HCT116 (cell line): ENCODE results near the gene APBA2. TPM values are rescaled to one million over a fixed set of nuclear protein-coding genes. Genes with fewer than 3 reads are reported as not detected.

Source experiments
- ATAC-seq: fragments of 200-7000 bp; cut with Tn5 transposase; 2 replicates; pipeline ENCODE4 v1.9.1; 2020; ENCODE audit warnings: mild to moderate bottlenecking, moderate library complexity
- BruUV-seq: library from RNA; stranded (reverse); fragments of 400-500 nt; replicated peaks from 2 replicates; lab custom pipeline; 2021; lab: Mats Ljungman, UMichigan
- CTCF ChIA-PET: fragments of 300-600 bp; sonication (Branson Sonifier 250); formaldehyde crosslinking; loops from one replicate; lab custom pipeline; 2021; ENCODE audit warnings: antibody characterized with exemption; lab: Charles Lee
- POLR2A ChIA-PET: fragments of 300-600, 350-600 bp; sonication (Branson Sonifier 250); formaldehyde crosslinking; loops from one replicate; lab custom pipeline; 2021; ENCODE audit warnings: antibody characterized with exemption; lab: Charles Lee
- RAD21 ChIA-PET, 2 experiments: fragments of 300-600 bp; sonication (Branson Sonifier 250); formaldehyde crosslinking; loops; one replicate each; lab custom pipeline; 2023; ENCODE audit warnings: low total read pairs in 2 of 2; ENCODE audit not compliant: uncharacterized antibody in 2 of 2, unreplicated experiment in 2 of 2, low non-redundant PET in 1 of 2; lab: Charles Lee
- DNase-seq: peaks from one replicate; pipeline ENCODE4 v3.0.0-alpha.2; 2010; ENCODE audit warnings: low read depth, low spot score
- H2AFZ ChIP-seq: fragments of 200-600 bp; shearing (Covaris generic), sonication (generic); 2 replicates; pipeline ENCODE4 v1.6.1; 2017; ENCODE audit warnings: low read depth, mixed run types, mixed read lengths, antibody characterized with exemption, low read length; ENCODE audit not compliant: poor library complexity, severe bottlenecking
- H3K27ac ChIP-seq: 2 replicates; pipeline ENCODE4 v1.5.1; 2012; ENCODE audit warnings: low read depth, low read length
- H3K27me3 ChIP-seq: fragments of 200-600 bp; sonication (generic); 2 replicates; pipeline ENCODE4 v1.6.1; 2016; ENCODE audit warnings: mixed run types, low read length, mixed read lengths; ENCODE audit not compliant: insufficient read depth
- H3K36me3 ChIP-seq, 2 experiments: fragments of 200-500 bp in 1 of 2; fragments of 200-600 bp in 1 of 2; sonication (Bioruptor generic) in 1 of 2; sonication (generic) in 1 of 2; 2 replicates each; pipeline versions ENCODE4 v1.5.1 to v1.6.1; 2014 to 2016; ENCODE audit warnings: low read length in 2 of 2, inconsistent platforms in 1 of 2, mixed read lengths in 1 of 2, mixed run types in 1 of 2; ENCODE audit not compliant: insufficient read depth in 2 of 2, control insufficient read depth in 1 of 2
- H3K4me1 ChIP-seq, 2 experiments: fragments of 200-600 bp in 1 of 2; sonication (generic) in 1 of 2; 2 replicates each; pipeline versions ENCODE4 v1.5.1 to v1.6.1; 2012 to 2017; ENCODE audit warnings: low read length in 2 of 2, inconsistent platforms in 1 of 2, mild to moderate bottlenecking in 1 of 2, mixed read lengths in 1 of 2, mixed run types in 1 of 2, moderate library complexity in 1 of 2; ENCODE audit not compliant: insufficient read depth in 2 of 2, control insufficient read depth in 1 of 2
- H3K4me2 ChIP-seq: fragments of 200-600 bp; sonication (generic); 2 replicates; pipeline ENCODE4 v1.6.1; 2017; ENCODE audit warnings: mixed run types, low read length, mixed read lengths
- H3K4me3 ChIP-seq, 2 experiments: fragments of 200-600 bp in 1 of 2; sonication (generic) in 1 of 2; replicated peaks in 1 of 2; 2 replicates each; pipeline ENCODE4 v1.5.1; 2011 to 2016; ENCODE audit warnings: low read length in 2 of 2, control low read depth in 1 of 2, low read depth in 1 of 2, mild to moderate bottlenecking in 1 of 2, mixed read lengths in 1 of 2, mixed run types in 1 of 2
- H3K79me2 ChIP-seq: fragments of 200-600 bp; sonication (generic); 2 replicates; pipeline ENCODE4 v1.6.1; 2017; ENCODE audit warnings: mild to moderate bottlenecking, mixed run types, low read length, moderate library complexity, mixed read lengths; ENCODE audit not compliant: insufficient read depth
- H3K9ac ChIP-seq: fragments of 200-600 bp; sonication (generic); 2 replicates; pipeline ENCODE4 v1.6.1; 2016; ENCODE audit warnings: low read length, mixed read lengths
- H3K9me2 ChIP-seq: fragments of 200-600 bp; sonication (generic), shearing (Covaris generic); 2 replicates; pipeline ENCODE4 v1.6.1; 2017; ENCODE audit warnings: mixed run types, mild to moderate bottlenecking, moderate library complexity; ENCODE audit not compliant: insufficient read depth
- H3K9me3 ChIP-seq, 2 experiments: fragments of 200-500 bp in 1 of 2; fragments of 200-600 bp in 1 of 2; sonication (Bioruptor generic) in 1 of 2; sonication (generic) in 1 of 2; 2 replicates each; pipeline ENCODE4 v1.6.1; 2014 to 2017; ENCODE audit warnings: low read length in 2 of 2, mixed read lengths in 2 of 2, inconsistent platforms in 1 of 2, low read depth in 1 of 2, mild to moderate bottlenecking in 1 of 2, mixed run types in 1 of 2, moderate library complexity in 1 of 2; ENCODE audit not compliant: control insufficient read depth in 1 of 2, insufficient read depth in 1 of 2
- H4K20me1 ChIP-seq: fragments of 200-600 bp; sonication (generic), shearing (Covaris generic); 2 replicates; pipeline ENCODE4 v1.6.1; 2017; ENCODE audit warnings: mixed run types, mild to moderate bottlenecking, moderate library complexity; ENCODE audit not compliant: insufficient read depth
- CEBPB ChIP-seq: IDR thresholded peaks from 2 replicates; pipeline ENCODE4 v1.6.1; 2012; ENCODE audit warnings: low read depth
- ELF1 ChIP-seq: IDR thresholded peaks from 2 replicates; pipeline ENCODE4 v1.6.1; 2012; ENCODE audit warnings: low read depth, borderline replicate concordance
- EZH2 ChIP-seq: fragments of 200-600 bp; sonication (generic); IDR thresholded peaks from 2 replicates; pipeline ENCODE4 v1.6.1; 2017; ENCODE audit warnings: antibody characterized with exemption, mixed run types
- FOSL1 ChIP-seq: IDR thresholded peaks from 2 replicates; pipeline ENCODE4 v1.6.1; 2012; ENCODE audit warnings: low read depth
- POLR2A ChIP-seq: IDR thresholded peaks from 2 replicates; pipeline ENCODE4 v1.7.0; 2011; ENCODE audit warnings: borderline replicate concordance; ENCODE audit not compliant: insufficient read depth, insufficient read length; ENCODE audit errors: extremely low read depth
- RAD21 ChIP-seq: IDR thresholded peaks from 2 replicates; pipeline ENCODE4 v1.6.1; 2012; ENCODE audit warnings: low read depth, mild to moderate bottlenecking
- REST ChIP-seq: IDR thresholded peaks from 2 replicates; pipeline ENCODE4 v1.6.1; 2012; ENCODE audit warnings: low read depth
- SP1 ChIP-seq: IDR thresholded peaks from 2 replicates; pipeline ENCODE4 v1.6.1; 2012; ENCODE audit warnings: low read depth
- YY1 ChIP-seq: IDR thresholded peaks from 2 replicates; pipeline ENCODE4 v1.6.1; 2011; ENCODE audit warnings: low read length, low read depth, moderate library complexity, mild to moderate bottlenecking; ENCODE audit not compliant: insufficient replicate concordance; ENCODE audit errors: extremely low read depth
- ZNF274 ChIP-seq: fragments of 200-500 bp; sonication (Bioruptor generic); IDR thresholded peaks from 2 replicates; pipeline ENCODE4 v1.6.1; 2014; ENCODE audit warnings: mild to moderate bottlenecking, low read depth, low read length, inconsistent platforms
- intact Hi-C: fragments of 100-400 bp; cut with micrococcal nuclease; formaldehyde crosslinking; loops from 2 replicates; pipeline ENCODE4 v1.10.0; 2022
- total RNA-seq: library from RNA; stranded (reverse); gene quantifications from one replicate; pipeline ENCODE4 v1.2.1, GENCODE V29; 2021; ENCODE audit not compliant: unreplicated experiment
- TF ChIP-seq, protein P1 (sequence below): IDR thresholded peaks from 2 replicates; pipeline ENCODE4 v1.6.1; 2011; ENCODE audit warnings: mild to moderate bottlenecking, low read length, moderate library complexity; ENCODE audit not compliant: insufficient replicate concordance; ENCODE audit errors: extremely low read depth

APBA2 gene
- total RNA-seq, 1 experiment from 2014 or later, result 0.47 TPM

GRCh38 chr15:28985316-28985645, 99.5 kb downstream of the APBA2 start:
- BruUV-seq, result no TSS peak
- no peak for TF ChIP-seq YY1
- TF ChIP-seq ZNF274, result no peak
- TF ChIP-seq POLR2A, result no peak
- no peak for TF ChIP-seq RAD21
- no peak for TF ChIP-seq FOSL1
- TF ChIP-seq EZH2, result no peak
- TF ChIP-seq, protein P1, sequence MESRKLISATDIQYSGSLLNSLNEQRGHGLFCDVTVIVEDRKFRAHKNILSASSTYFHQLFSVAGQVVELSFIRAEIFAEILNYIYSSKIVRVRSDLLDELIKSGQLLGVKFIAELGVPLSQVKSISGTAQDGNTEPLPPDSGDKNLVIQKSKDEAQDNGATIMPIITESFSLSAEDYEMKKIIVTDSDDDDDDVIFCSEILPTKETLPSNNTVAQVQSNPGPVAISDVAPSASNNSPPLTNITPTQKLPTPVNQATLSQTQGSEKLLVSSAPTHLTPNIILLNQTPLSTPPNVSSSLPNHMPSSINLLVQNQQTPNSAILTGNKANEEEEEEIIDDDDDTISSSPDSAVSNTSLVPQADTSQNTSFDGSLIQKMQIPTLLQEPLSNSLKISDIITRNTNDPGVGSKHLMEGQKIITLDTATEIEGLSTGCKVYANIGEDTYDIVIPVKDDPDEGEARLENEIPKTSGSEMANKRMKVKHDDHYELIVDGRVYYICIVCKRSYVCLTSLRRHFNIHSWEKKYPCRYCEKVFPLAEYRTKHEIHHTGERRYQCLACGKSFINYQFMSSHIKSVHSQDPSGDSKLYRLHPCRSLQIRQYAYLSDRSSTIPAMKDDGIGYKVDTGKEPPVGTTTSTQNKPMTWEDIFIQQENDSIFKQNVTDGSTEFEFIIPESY, result no peak
- no peak for TF ChIP-seq REST
- TF ChIP-seq SP1, result no peak
- TF ChIP-seq CEBPB, result no peak
- no peak for TF ChIP-seq ELF1

More at GRCh38 chr15:28985316-28985645, 99.5 kb downstream of the APBA2 start:
- CTCF ChIA-PET, result no interaction called here
- no peak overlapping the region for H2AFZ ChIP-seq
- peaks cover 15% of the 10 kb centered on the region for H3K27me3 ChIP-seq
- H3K4me3 ChIP-seq, result no peak overlapping the region
- ATAC-seq (no peak), DNase-seq (no peak)
- POLR2A ChIA-PET, result no interaction called here
- no peaks in the 10 kb centered on the region for H3K9me3 ChIP-seq
- intact Hi-C loops, result no loop called here
- H3K27ac ChIP-seq, result no peak overlapping the region
- no peaks in the 10 kb centered on the region for H3K4me1 ChIP-seq
- no peaks in the 10 kb centered on the region for H3K79me2 ChIP-seq
- H3K9me2 ChIP-seq, result no peaks in the 10 kb centered on the region
- RAD21 ChIA-PET, result no interaction called here
- H3K4me2 ChIP-seq, result no peak overlapping the region
- no peaks in the 10 kb centered on the region for H4K20me1 ChIP-seq
- no peaks in the 10 kb centered on the region for H3K36me3 ChIP-seq
- no peak overlapping the region for H3K9ac ChIP-seq
